Mesenchymal stem cell (in vitro differentiated cells and primary cell): ENCODE measurements around the gene ARID3A.
A peak's percentile ranks its signal among the peaks of the same experiment; 100 is the strongest.

Source experiments
- DNase-seq: peaks from one replicate; pipeline ENCODE4 v3.0.0-alpha.2; 2013
- H2AFZ ChIP-seq: one replicate; pipeline ENCODE4 v1.6.1; 2013; ENCODE audit warnings: low read depth, mild to moderate bottlenecking, control low read depth, inconsistent platforms, low read length, moderate library complexity
- H2AK5ac ChIP-seq: 2 replicates; pipeline ENCODE4 v1.6.1; 2013; ENCODE audit warnings: low read length, moderate library complexity, mild to moderate bottlenecking, inconsistent platforms; ENCODE audit not compliant: severe bottlenecking
- H2BK120ac ChIP-seq: one replicate; pipeline ENCODE4 v1.6.1; 2013; ENCODE audit warnings: low read depth, mild to moderate bottlenecking, inconsistent platforms, low read length, moderate library complexity
- H2BK12ac ChIP-seq, 2 experiments: one replicate each; pipeline ENCODE4 v1.6.1; 2013; ENCODE audit warnings: inconsistent platforms in 2 of 2, low read length in 2 of 2, mild to moderate bottlenecking in 2 of 2, moderate library complexity in 2 of 2, control low read depth in 1 of 2
- H2BK15ac ChIP-seq: one replicate; pipeline ENCODE4 v1.6.1; 2013; ENCODE audit warnings: mild to moderate bottlenecking, low read depth, inconsistent platforms; ENCODE audit not compliant: poor library complexity, severe bottlenecking
- H2BK5ac ChIP-seq: 2 replicates; pipeline ENCODE4 v1.6.1; 2013; ENCODE audit warnings: low read depth, mild to moderate bottlenecking, low read length, control low read depth, inconsistent platforms; ENCODE audit not compliant: poor library complexity, severe bottlenecking
- H3K14ac ChIP-seq, 2 experiments: one replicate each; pipeline ENCODE4 v1.6.1; 2013; ENCODE audit warnings: inconsistent platforms in 2 of 2, low read length in 2 of 2, control low read depth in 1 of 2, mild to moderate bottlenecking in 1 of 2, moderate library complexity in 1 of 2
- H3K18ac ChIP-seq, 2 experiments: one replicate each; pipeline ENCODE4 v1.6.1; 2013; ENCODE audit warnings: inconsistent platforms in 2 of 2, low read length in 2 of 2, control low read depth in 1 of 2, low read depth in 1 of 2, mild to moderate bottlenecking in 1 of 2
- H3K23ac ChIP-seq, 2 experiments: one replicate each; pipeline ENCODE4 v1.6.1; 2013; ENCODE audit warnings: inconsistent platforms in 2 of 2, low read length in 2 of 2, mild to moderate bottlenecking in 2 of 2, moderate library complexity in 2 of 2, control low read depth in 1 of 2
- H3K27ac ChIP-seq: 2 replicates; pipeline ENCODE4 v1.5.1; 2013; ENCODE audit warnings: mild to moderate bottlenecking, moderate library complexity, low read length, control low read depth, inconsistent platforms; ENCODE audit not compliant: poor library complexity, severe bottlenecking
- H3K27me3 ChIP-seq, 2 experiments: 2 replicates each; pipeline versions ENCODE4 v1.6.1 to v1.7.0; 2013; ENCODE audit warnings: low read length in 2 of 2, mild to moderate bottlenecking in 2 of 2, moderate library complexity in 2 of 2, control low read depth in 1 of 2, inconsistent platforms in 1 of 2; ENCODE audit not compliant: control insufficient read depth in 1 of 2, insufficient read depth in 1 of 2
- H3K36me3 ChIP-seq, 2 experiments: 2 replicates each; pipeline versions ENCODE4 v1.6.1 to v1.7.0; 2013; ENCODE audit warnings: low read length in 2 of 2, control low read depth in 1 of 2, inconsistent platforms in 1 of 2, low read depth in 1 of 2, mild to moderate bottlenecking in 1 of 2; ENCODE audit not compliant: insufficient read depth in 2 of 2, control insufficient read depth in 1 of 2
- H3K4ac ChIP-seq, 2 experiments: one replicate each; pipeline ENCODE4 v1.6.1; 2013; ENCODE audit warnings: inconsistent platforms in 2 of 2, low read length in 2 of 2, mild to moderate bottlenecking in 2 of 2, moderate library complexity in 2 of 2, control low read depth in 1 of 2, low read depth in 1 of 2
- H3K4me1 ChIP-seq: 2 replicates; pipeline ENCODE4 v1.6.1; 2013; ENCODE audit warnings: low read depth, low read length, control low read depth; ENCODE audit not compliant: control insufficient read depth, insufficient read depth
- H3K4me2 ChIP-seq: 2 replicates; pipeline ENCODE4 v1.6.1; 2013; ENCODE audit warnings: low read length, mild to moderate bottlenecking, inconsistent platforms; ENCODE audit not compliant: poor library complexity, severe bottlenecking
- H3K4me3 ChIP-seq, 2 experiments: 2 replicates each; pipeline versions ENCODE4 v1.5.1 to v1.7.0; 2013; ENCODE audit warnings: low read length in 2 of 2, mild to moderate bottlenecking in 2 of 2, control low read depth in 1 of 2, low read depth in 1 of 2; ENCODE audit not compliant: insufficient read depth in 1 of 2
- H3K79me1 ChIP-seq: replicated peaks from 2 replicates; pipeline ENCODE4 v1.6.1; 2013; ENCODE audit warnings: mild to moderate bottlenecking, control low read depth, low read length, inconsistent platforms; ENCODE audit not compliant: poor library complexity, severe bottlenecking
- H3K9ac ChIP-seq: 2 replicates; pipeline ENCODE4 v1.7.0; 2013; ENCODE audit warnings: mild to moderate bottlenecking, low read length, moderate library complexity
- H3K9me3 ChIP-seq: 2 replicates; pipeline ENCODE4 v1.7.0; 2013; ENCODE audit warnings: mild to moderate bottlenecking, low read length; ENCODE audit not compliant: control insufficient read depth
- H4K8ac ChIP-seq: one replicate; pipeline ENCODE4 v1.6.1; 2013; ENCODE audit warnings: inconsistent platforms, mild to moderate bottlenecking, low read length, moderate library complexity
- H4K91ac ChIP-seq: one replicate; pipeline ENCODE4 v1.6.1; 2013; ENCODE audit warnings: mild to moderate bottlenecking, low read length, inconsistent platforms
- WGBS: methylation state at CpG from one replicate; pipeline ENCODE4 v1.1.7; 2013; ENCODE audit warnings: mixed read lengths; 5-methylcytosine and 5-hydroxymethylcytosine counted together

ARID3A gene

GRCh38 chr19:952049-952679 lies 26.3 kb downstream of the ARID3A start:
- Histone ChIP-seq H3K14ac (peak overlapping the region; percentile 64 to 82), H2BK15ac (peak overlapping the region; percentile 93), H3K9ac (no peak overlapping the region), H3K4me2 (peak overlapping the region; percentile 62), H2BK120ac (peak overlapping the region; percentile 99), H3K4me1 (peaks cover 84% of the 10 kb centered on the region), H3K4ac (peak overlapping the region; percentile 92 to 94), H4K91ac (peak overlapping the region; percentile 99), H2BK12ac (peak overlapping the region; percentile 51 to 85), H4K8ac (peak overlapping the region; percentile 96), H2BK5ac (peak overlapping the region; percentile 94), H3K27ac (peak overlapping the region; percentile 87), H3K36me3 (peaks cover 0 to 33% of the 10 kb centered on the region in 2 experiments), H3K9me3 (no peaks in the 10 kb centered on the region), H2AK5ac (peak overlapping the region; percentile 95), H3K4me3 (no peak overlapping the region), H3K18ac (peak overlapping the region; percentile 89 to 95), H3K27me3 (no peaks in the 10 kb centered on the region), H3K79me1 (no peaks in the 10 kb centered on the region), H2AFZ (no peak overlapping the region), H3K23ac (no peak overlapping the region)
- 66% methylated on average over 14 of the region's 14 CpGs for WGBS
- DNase-seq = no peak

GRCh38 chr19:952680-953444 lies 27.0 kb downstream of the ARID3A start:
- H3K4me2 ChIP-seq = peak overlapping the region; percentile 62
- peaks cover 82% of the 10 kb centered on the region for H3K4me1 ChIP-seq
- peak overlapping the region; percentile 89 to 97 for H3K18ac ChIP-seq
- no peaks in the 10 kb centered on the region for H3K79me1 ChIP-seq
- WGBS = 6% methylated on average over 16 of the region's 21 CpGs
- H4K8ac ChIP-seq = peak overlapping the region; percentile 96
- H2BK120ac ChIP-seq = peak overlapping the region; percentile 99
- H3K4ac ChIP-seq = peak overlapping the region; percentile 92 to 94
- peaks cover 0 to 27% of the 10 kb centered on the region in 2 experiments for H3K36me3 ChIP-seq
- H3K27ac ChIP-seq = peak overlapping the region; percentile 87
- H2BK5ac ChIP-seq = peak overlapping the region; percentile 94
- H3K4me3 ChIP-seq = no peak overlapping the region
- no peak overlapping the region for H3K9ac ChIP-seq
- DNase-seq = peak; percentile 55
- H2AK5ac ChIP-seq = peak overlapping the region; percentile 95
- peak overlapping the region; percentile 85 to 86 for H2BK12ac ChIP-seq
- peak overlapping the region in 1 of 2 experiments; percentile 43 for H3K23ac ChIP-seq
- peak overlapping the region; percentile 93 for H2BK15ac ChIP-seq
- no peak overlapping the region for H2AFZ ChIP-seq
- H3K27me3 ChIP-seq = no peaks in the 10 kb centered on the region
- H4K91ac ChIP-seq = peak overlapping the region; percentile 99
- H3K14ac ChIP-seq = peak overlapping the region; percentile 64 to 82
- no peaks in the 10 kb centered on the region for H3K9me3 ChIP-seq

GRCh38 chr19:953445-954271 lies 27.8 kb downstream of the ARID3A start:
- H2BK12ac ChIP-seq = peak overlapping the region; percentile 14 to 98
- no peak overlapping the region for H2BK5ac ChIP-seq
- H3K36me3 ChIP-seq = peaks cover 0 to 21% of the 10 kb centered on the region in 2 experiments
- peak overlapping the region; percentile 99 for H2BK120ac ChIP-seq
- peak overlapping the region; percentile 89 to 97 for H3K18ac ChIP-seq
- peak overlapping the region; percentile 99 for H4K91ac ChIP-seq
- no peak for DNase-seq
- no peaks in the 10 kb centered on the region for H3K27me3 ChIP-seq
- H2AFZ ChIP-seq = no peak overlapping the region
- peak overlapping the region; percentile 93 for H4K8ac ChIP-seq
- H3K9ac ChIP-seq = no peak overlapping the region
- H3K14ac ChIP-seq = peak overlapping the region in 1 of 2 experiments; percentile 97
- no peak overlapping the region for H3K4me3 ChIP-seq
- peak overlapping the region; percentile 98 for H3K27ac ChIP-seq
- H3K4me1 ChIP-seq = peaks cover 77% of the 10 kb centered on the region
- H3K9me3 ChIP-seq = no peaks in the 10 kb centered on the region
- H2AK5ac ChIP-seq = peak overlapping the region; percentile 44
- peak overlapping the region; percentile 55 to 93 for H3K4ac ChIP-seq
- peak overlapping the region; percentile 89 for H2BK15ac ChIP-seq
- no peaks in the 10 kb centered on the region for H3K79me1 ChIP-seq
- H3K23ac ChIP-seq = peak overlapping the region in 1 of 2 experiments; percentile 95
- H3K4me2 ChIP-seq = peak overlapping the region; percentile 47
- 17% methylated on average over 27 of the region's 33 CpGs for WGBS
